ENCODE data around the gene GLIS1. TPM values are rescaled to one million over a fixed set of nuclear protein-coding genes. Genes with fewer than 3 reads are reported as not detected.

The GLIS1 gene
- total RNA-seq, 4 donors from 2014 or later: 0.59 to 3.9 (median 0.75) TPM

DNA sequence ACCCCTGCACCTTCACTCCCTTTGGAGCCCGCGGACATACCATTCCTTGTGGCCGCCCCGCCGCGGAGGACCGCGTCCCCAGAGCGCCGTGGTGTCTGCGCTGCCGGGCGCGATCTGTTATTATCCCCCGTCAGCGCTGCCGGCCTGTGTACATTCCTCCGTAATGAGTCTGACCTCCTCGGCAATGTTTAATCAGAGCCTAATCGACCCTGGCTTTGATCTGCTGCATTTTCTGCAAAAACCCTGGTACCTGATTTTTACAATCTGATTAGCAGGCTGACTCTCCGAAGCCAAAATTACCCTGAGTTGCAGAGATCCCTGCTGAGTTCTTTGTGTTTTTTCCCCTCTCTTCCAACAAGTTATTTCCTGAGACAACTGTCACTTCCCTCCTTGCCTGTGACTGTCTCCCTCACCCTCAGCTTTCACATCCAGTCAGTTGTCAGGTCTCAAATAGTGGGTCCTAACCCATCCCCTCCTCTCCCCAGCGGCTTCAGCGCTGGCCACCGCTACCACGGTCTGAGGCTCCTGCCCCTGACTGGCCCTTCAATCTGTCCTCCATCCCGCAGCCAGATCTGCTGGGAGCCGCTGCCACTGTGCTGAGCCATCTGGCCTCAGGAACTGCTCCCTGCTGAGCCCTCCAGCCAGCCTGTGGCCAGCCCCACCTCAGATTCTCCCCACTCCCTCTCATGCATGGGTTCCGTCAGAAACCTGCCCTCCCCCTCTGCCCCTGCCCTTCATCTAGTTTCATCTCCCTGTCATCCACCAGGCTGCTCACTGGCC is 53.5 kb downstream of the GLIS1 start:
- Histone ChIP-seq H3K27ac (no peak overlapping the region), H3K36me3 (no peaks in the 10 kb centered on the region), H3K4me1 (peaks cover 0 to 8% (median 1%) of the 10 kb centered on the region in 4 donors), H3K27me3 (peaks cover 0 to 53% of the 10 kb centered on the region in 2 donors), H3K4me3 (no peak overlapping the region), H3K9me3 (no peaks in the 10 kb centered on the region)
- WGBS, 2 donors: 37 to 41% methylated on average over 28 of the region's 28 CpGs
- TF ChIP-seq EP300 (IDR thresholded peaks at IDR 0.05): no peak
- no peak for TF ChIP-seq POLR2A (IDR thresholded peaks at IDR 0.05)
- TF ChIP-seq CTCF (IDR thresholded peaks at IDR 0.05): no peak
- no peak for DNase-seq (ENCODE audit: low spot score in 2 of 2)

- Histone ChIP-seq H3K4me1 (peaks cover 0 to 8% (median 1%) of the 10 kb centered on the region in 4 donors), H3K4me3 (no peak overlapping the region), H3K9me3 (no peaks in the 10 kb centered on the region), H3K27me3 (peaks cover 0 to 49% of the 10 kb centered on the region in 2 donors), H3K27ac (no peak overlapping the region), H3K36me3 (no peaks in the 10 kb centered on the region)
- TF ChIP-seq EP300 (IDR thresholded peaks at IDR 0.05): no peak
- TF ChIP-seq CTCF (IDR thresholded peaks at IDR 0.05): no peak
- TF ChIP-seq POLR2A (IDR thresholded peaks at IDR 0.05): no peak
- DNase-seq (ENCODE audit: low spot score in 2 of 2): no peak
- 58 to 79% methylated on average over 1 of the region's 1 CpG for WGBS, 2 donors
Measured at GRCh38 chr1:53684741-53685140, 54.2 kb downstream of the GLIS1 start.

GRCh38 chr1:53683986-53684740 is 54.8 kb downstream of the GLIS1 start:
- Histone ChIP-seq H3K4me1 (peaks cover 0 to 8% (median 1%) of the 10 kb centered on the region in 4 donors), H3K36me3 (no peaks in the 10 kb centered on the region), H3K4me3 (no peak overlapping the region), H3K27ac (no peak overlapping the region), H3K27me3 (peaks cover 0 to 48% of the 10 kb centered on the region in 2 donors), H3K9me3 (no peaks in the 10 kb centered on the region)
- no peak for DNase-seq (ENCODE audit: low spot score in 2 of 2)
- TF ChIP-seq EP300 (IDR thresholded peaks at IDR 0.05): no peak
- TF ChIP-seq POLR2A (IDR thresholded peaks at IDR 0.05): no peak
- no peak for TF ChIP-seq CTCF (IDR thresholded peaks at IDR 0.05)
- 71 to 81% methylated on average over 3 of the region's 3 CpGs for WGBS, 2 donors

- Histone ChIP-seq H3K36me3 (no peaks in the 10 kb centered on the region), H3K9me3 (no peaks in the 10 kb centered on the region), H3K27ac (no peak overlapping the region), H3K4me1 (peaks cover 0 to 8% (median 1%) of the 10 kb centered on the region in 4 donors), H3K4me3 (no peak overlapping the region), H3K27me3 (peaks cover 0 to 38% of the 10 kb centered on the region in 2 donors)
- WGBS, 2 donors: 86 to 88% methylated on average over 6 of the region's 6 CpGs
- TF ChIP-seq POLR2A (IDR thresholded peaks at IDR 0.05) (no peak), EP300 (IDR thresholded peaks at IDR 0.05) (no peak), CTCF (IDR thresholded peaks at IDR 0.05) (no peak)
- DNase-seq (ENCODE audit: low spot score in 2 of 2): no peak
Measured at GRCh38 chr1:53682881-53683280, 56.1 kb downstream of the GLIS1 start.
